Mucosa of descending colon (tissue), 3 donors: Measurements from ENCODE around the gene FAM200C. TPM values are rescaled to one million over a fixed set of nuclear protein-coding genes. Genes with fewer than 3 reads are reported as not detected.

Experiments used
- ATAC-seq: fragments of 200-7000 bp; cut with Tn5 transposase; one replicate; pipeline ENCODE4 v1.9.1; 2020; ENCODE audit warnings: mild to moderate bottlenecking, moderate library complexity
- DNase-seq, 3 donors: peaks; one replicate each; pipeline ENCODE4 v3.0.0-alpha.2; 2020
- H3K36me3 ChIP-seq: fragments of 200-600 bp; one replicate; pipeline ENCODE4 v1.8.0; 2021; ENCODE audit warnings: low read depth, mild to moderate bottlenecking
- H3K4me1 ChIP-seq: fragments of 200-600 bp; one replicate; pipeline ENCODE4 v1.8.0; 2021; ENCODE audit warnings: low read depth, mild to moderate bottlenecking
- H3K4me3 ChIP-seq: fragments of 200-600 bp; one replicate; pipeline ENCODE4 v1.8.0; 2021; ENCODE audit warnings: mild to moderate bottlenecking
- H3K9me3 ChIP-seq: fragments of 200-600 bp; one replicate; pipeline ENCODE4 v1.8.0; 2021; ENCODE audit warnings: mild to moderate bottlenecking
- CTCF ChIP-seq: fragments of 200-600 bp; IDR thresholded peaks from one replicate; pipeline ENCODE4 v1.8.0; 2022; ENCODE audit warnings: antibody characterized with exemption, mild to moderate bottlenecking
- intact Hi-C, 2 donors: fragments of 100-400 bp; cut with DNase I in 1 of 2; cut with micrococcal nuclease in 1 of 2; formaldehyde crosslinking; loops; one replicate each; pipeline versions ENCODE4 v1.11.0 to v1.11.1; 2022; cut with DNase I, micrococcal nuclease
- total RNA-seq, 3 donors: library from RNA; stranded (reverse); fragmentation: NEBNext Ultra II Directional in 2 of 3; extraction: Animal tissue kit (Norgen Biotek cat#: 25700) in 2 of 3; gene quantifications; one replicate each; pipeline versions ENCODE4 v1.2.1 to v1.2.4, GENCODE V29; 2021 to 2023
- donor health status: DM: no; HTN: no; CAD: no; lungs with moderate emphysema.
- donor health status: DM: no; HTN: no; CAD: no.
- donor health status: DM: no; HTN: yes; CAD: no.

Gene FAM200C
- total RNA-seq, 3 donors from 2014 or later, result 1.7 to 4.3 (median 1.9) TPM

- Histone ChIP-seq H3K4me3 (no peak overlapping the region), H3K9me3 (no peaks in the 10 kb centered on the region), H3K36me3 (no peaks in the 10 kb centered on the region), H3K4me1 (peaks cover 19% of the 10 kb centered on the region)
- no peak for ATAC-seq
- TF ChIP-seq CTCF, result no peak
- intact Hi-C loops, result no loop called here
- no peak for DNase-seq
Observed at GRCh38 chr5:160366230-160366629, 33.6 kb downstream of the FAM200C start.

- TF ChIP-seq CTCF, result no peak
- DNase-seq (no peak), ATAC-seq (no peak)
- Histone ChIP-seq H3K36me3 (no peaks in the 10 kb centered on the region), H3K4me1 (peaks cover 5% of the 10 kb centered on the region), H3K9me3 (no peaks in the 10 kb centered on the region), H3K4me3 (no peak overlapping the region)
- intact Hi-C loops, result no loop called here
Observed at GRCh38 chr5:160363660-160364395, 36.0 kb downstream of the FAM200C start.

DNA sequence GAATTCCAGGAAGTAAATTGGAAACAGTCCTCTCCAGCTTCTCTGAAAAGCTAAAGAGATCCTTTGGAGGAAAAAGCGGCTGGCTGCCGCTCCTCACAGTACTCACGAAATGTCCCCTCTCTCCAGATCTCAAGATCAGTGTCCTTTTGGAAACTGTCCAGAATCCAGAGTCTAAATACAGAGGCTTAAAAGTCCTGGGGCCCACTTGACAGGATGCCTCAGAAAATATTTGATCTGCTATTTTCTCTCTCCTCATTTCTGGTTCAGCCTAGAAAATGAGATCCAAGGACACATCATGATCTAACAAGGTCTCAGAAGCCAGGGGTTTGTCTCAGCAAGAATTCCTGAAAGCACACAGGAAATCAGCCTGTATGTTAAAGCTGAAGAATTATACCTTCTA lies 36.6 kb downstream of the FAM200C start:
- no peak for TF ChIP-seq CTCF
- H3K4me1 ChIP-seq, result peaks cover 5% of the 10 kb centered on the region
- DNase-seq (no peak), ATAC-seq (peak; percentile 20)
- H3K36me3 ChIP-seq, result no peaks in the 10 kb centered on the region
- intact Hi-C loops, result no loop called here
- no peak overlapping the region for H3K4me3 ChIP-seq
- H3K9me3 ChIP-seq, result no peaks in the 10 kb centered on the region

DNA sequence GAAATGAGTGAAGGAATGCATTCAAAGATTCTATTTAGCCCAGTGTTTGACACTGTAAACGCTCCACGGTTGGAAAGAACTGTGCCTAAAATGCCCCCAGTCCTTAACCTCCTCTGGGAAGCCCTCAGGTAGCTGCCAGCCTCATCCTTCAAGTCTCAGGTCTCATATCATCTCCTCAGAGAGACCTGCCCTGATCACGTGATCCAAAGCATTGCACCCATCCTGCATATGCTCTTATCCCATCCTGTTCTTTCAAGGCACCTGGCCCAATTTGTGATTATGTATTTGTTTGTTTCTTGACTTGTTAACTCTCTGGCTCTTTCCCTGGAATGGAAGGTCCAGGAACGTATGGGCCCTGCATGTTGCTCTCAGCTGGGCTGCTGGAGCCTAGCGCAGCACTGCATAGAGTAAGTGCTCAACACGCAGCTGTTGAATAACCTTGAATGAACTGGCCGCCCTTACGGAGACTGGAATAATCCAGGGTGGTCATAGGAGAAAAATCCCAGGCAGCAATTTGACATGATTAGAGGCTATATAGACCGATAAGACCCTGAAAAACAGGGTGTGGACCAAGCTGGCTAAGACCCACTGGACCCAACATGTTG lies 38.1 kb downstream of the FAM200C start:
- Histone ChIP-seq H3K9me3 (no peaks in the 10 kb centered on the region), H3K4me1 (peaks cover 5% of the 10 kb centered on the region), H3K36me3 (no peaks in the 10 kb centered on the region), H3K4me3 (no peak overlapping the region)
- ATAC-seq (no peak), DNase-seq (no peak)
- intact Hi-C loops, result no loop called here
- TF ChIP-seq CTCF, result no peak

- Histone ChIP-seq H3K4me1 (peaks cover 5% of the 10 kb centered on the region), H3K36me3 (no peaks in the 10 kb centered on the region), H3K9me3 (no peaks in the 10 kb centered on the region), H3K4me3 (no peak overlapping the region)
- intact Hi-C loops, result no loop called here
- no peak for ATAC-seq
- no peak for DNase-seq
- TF ChIP-seq CTCF, result no peak
Observed at GRCh38 chr5:160360310-160360709, 39.5 kb downstream of the FAM200C start.
